IMR-90 (cell line): ENCODE measurements around the gene MAN1C1. TPM values are rescaled to one million over a fixed set of nuclear protein-coding genes. Genes with fewer than 3 reads are reported as not detected.

ENCODE experiments used
- ATAC-seq: fragments of 200-7000 bp; cut with Tn5 transposase; 2 replicates; pipeline ENCODE4 v1.9.1; 2020; ENCODE audit warnings: low read depth, mild to moderate bottlenecking, moderate library complexity
- BruUV-seq: library from RNA; stranded (reverse); fragments of 400-500 nt; replicated peaks from 2 replicates; lab custom pipeline; 2021; lab: Mats Ljungman, UMichigan
- CTCF ChIA-PET: fragments of 300-600 bp; formaldehyde crosslinking; extraction: SDS; loops from one replicate; lab custom pipeline; 2021; ENCODE audit warnings: antibody characterized with exemption; lab: Yijun Ruan, JAX
- POLR2A ChIA-PET: fragments of 300-600 bp; sonication (Branson Sonifier 250); formaldehyde crosslinking; loops from one replicate; lab custom pipeline; 2022; ENCODE audit warnings: antibody characterized with exemption; ENCODE audit not compliant: unreplicated experiment; lab: Charles Lee
- DNase-seq: peaks from one replicate; pipeline ENCODE4 v3.0.0; 2013
- H2AFZ ChIP-seq: replicated peaks from 2 replicates; pipeline ENCODE3; 2013; ENCODE audit warnings: low read length, mild to moderate bottlenecking; ENCODE audit not compliant: poor library complexity
- H2AK5ac ChIP-seq: 2 replicates; pipeline ENCODE4 v1.6.1; 2013; ENCODE audit warnings: low read depth, low read length, inconsistent platforms
- H2AK9ac ChIP-seq: replicated peaks from 2 replicates; pipeline ENCODE3; 2013; ENCODE audit warnings: mild to moderate bottlenecking, low read depth, low read length, moderate library complexity; ENCODE audit not compliant: poor library complexity
- H2BK120ac ChIP-seq: 2 replicates; pipeline ENCODE4 v1.6.1; 2013; ENCODE audit warnings: low read depth, low read length, inconsistent platforms
- H2BK15ac ChIP-seq: 3 replicates; pipeline ENCODE4 v1.6.1; 2013; ENCODE audit warnings: low read depth, low read length, inconsistent platforms
- H2BK20ac ChIP-seq: 2 replicates; pipeline ENCODE4 v1.6.1; 2013; ENCODE audit warnings: low read depth, mild to moderate bottlenecking, inconsistent platforms, low read length, moderate library complexity
- H2BK5ac ChIP-seq: 2 replicates; pipeline ENCODE4 v1.6.1; 2013; ENCODE audit warnings: mild to moderate bottlenecking, low read depth, low read length, inconsistent platforms; ENCODE audit not compliant: poor library complexity, severe bottlenecking
- H3K14ac ChIP-seq: replicated peaks from 2 replicates; pipeline ENCODE4 v1.6.1; 2013; ENCODE audit warnings: low read depth, low read length, inconsistent platforms
- H3K18ac ChIP-seq: 2 replicates; pipeline ENCODE4 v1.6.1; 2013; ENCODE audit warnings: low read depth, low read length, control low read depth
- H3K23ac ChIP-seq: 2 replicates; pipeline ENCODE4 v1.6.1; 2013; ENCODE audit warnings: low read depth, low read length, inconsistent platforms
- H3K27ac ChIP-seq: 2 replicates; pipeline ENCODE4 v1.5.1; 2013; ENCODE audit warnings: mild to moderate bottlenecking, control low read depth, low read length; ENCODE audit not compliant: insufficient read depth
- H3K27me3 ChIP-seq: 2 replicates; pipeline ENCODE4 v1.6.1; 2013; ENCODE audit warnings: low read length; ENCODE audit not compliant: control insufficient read depth, insufficient read depth
- H3K36me3 ChIP-seq: 2 replicates; pipeline ENCODE4 v1.6.1; 2013; ENCODE audit warnings: low read length, mixed read lengths; ENCODE audit not compliant: control insufficient read depth, insufficient read depth
- H3K4ac ChIP-seq: 2 replicates; pipeline ENCODE4 v1.6.1; 2013; ENCODE audit warnings: low read depth, low read length, inconsistent platforms
- H3K4me1 ChIP-seq: 2 replicates; pipeline ENCODE4 v1.6.1; 2013; ENCODE audit warnings: low read length, mixed read lengths; ENCODE audit not compliant: control insufficient read depth, insufficient read depth
- H3K4me2 ChIP-seq: 2 replicates; pipeline ENCODE4 v1.6.1; 2013; ENCODE audit warnings: low read depth, mild to moderate bottlenecking, control low read depth, low read length, moderate library complexity
- H3K4me3 ChIP-seq: 2 replicates; pipeline ENCODE4 v1.5.1; 2013; ENCODE audit warnings: low read depth, mild to moderate bottlenecking, control low read depth, low read length, moderate library complexity; ENCODE audit not compliant: insufficient read depth
- H3K56ac ChIP-seq: 2 replicates; pipeline ENCODE4 v1.6.1; 2013; ENCODE audit warnings: low read length, inconsistent platforms; ENCODE audit not compliant: insufficient read depth; ENCODE audit errors: extremely low read depth
- H3K79me1 ChIP-seq, 2 experiments: 2 replicates each; pipeline ENCODE4 v1.6.1; 2013; ENCODE audit warnings: low read length in 2 of 2, inconsistent platforms in 1 of 2, low read depth in 1 of 2
- H3K9ac ChIP-seq: 2 replicates; pipeline ENCODE4 v1.6.1; 2013; ENCODE audit warnings: low read depth, low read length, control low read depth
- H3K9me1 ChIP-seq: 2 replicates; pipeline ENCODE4 v1.6.1; 2013; ENCODE audit warnings: low read length, inconsistent platforms; ENCODE audit not compliant: insufficient read depth
- H3K9me3 ChIP-seq: 2 replicates; pipeline ENCODE4 v1.6.1; 2013; ENCODE audit warnings: low read length; ENCODE audit not compliant: control insufficient read depth, insufficient read depth
- H4K20me1 ChIP-seq: 2 replicates; pipeline ENCODE4 v1.6.1; 2013; ENCODE audit warnings: low read length, inconsistent platforms; ENCODE audit not compliant: insufficient read depth
- H4K5ac ChIP-seq: 2 replicates; pipeline ENCODE4 v1.6.1; 2013; ENCODE audit warnings: mild to moderate bottlenecking, low read depth, low read length, control low read depth
- H4K8ac ChIP-seq, 2 experiments: 2 replicates each; pipeline ENCODE4 v1.6.1; 2013; ENCODE audit warnings: low read depth in 2 of 2, low read length in 2 of 2, control low read depth in 1 of 2, inconsistent platforms in 1 of 2
- H4K91ac ChIP-seq: 2 replicates; pipeline ENCODE4 v1.6.1; 2013; ENCODE audit warnings: low read depth, low read length, inconsistent platforms; ENCODE audit not compliant: insufficient read depth
- CTCF ChIP-seq: conservative IDR thresholded peaks from 2 replicates; pipeline ENCODE4 v1.5.1; 2012; ENCODE audit warnings: mild to moderate bottlenecking, low read depth, low read length, improper control_type of control experiment
- ELK1 ChIP-seq: fragments of 150-350 bp; IDR thresholded peaks from 2 replicates; pipeline ENCODE4 v1.6.1; 2016; ENCODE audit warnings: low read depth, mild to moderate bottlenecking, low read length, moderate library complexity, borderline replicate concordance
- NFE2L2 ChIP-seq: fragments of 150-350 bp; IDR thresholded peaks from 2 replicates; pipeline ENCODE4 v1.6.1; 2016; ENCODE audit warnings: low read depth, mild to moderate bottlenecking, low read length
- POLR2A ChIP-seq: IDR thresholded peaks from 2 replicates; pipeline ENCODE4 v1.6.1; 2012; ENCODE audit warnings: mild to moderate bottlenecking, low read depth, low read length
- RFX5 ChIP-seq: IDR thresholded peaks from 2 replicates; pipeline ENCODE4 v1.8.0; 2012; ENCODE audit warnings: low read depth, mild to moderate bottlenecking, low read length, moderate library complexity
- USF2 ChIP-seq: fragments of 150-350 bp; IDR thresholded peaks from 2 replicates; pipeline ENCODE4 v1.6.1; 2017; ENCODE audit warnings: mild to moderate bottlenecking, antibody characterized with exemption, low read length, low read depth
- whole genome bisulfite sequencing, 2 experiments: methylation state at CpG; one replicate each; pipeline versions ENCODE4 v1.1.5 to v1.1.7; 2013; ENCODE audit warnings: missing lambda C conversion rate in 2 of 2; ENCODE audit not compliant: insufficient read length in 1 of 2; ENCODE audit errors: extremely low coverage in 2 of 2; 5-methylcytosine and 5-hydroxymethylcytosine counted together
- dilution Hi-C: fragments of 300-500 bp; cut with HindIII; formaldehyde crosslinking; loops from one replicate; pipeline ENCODE4 v1.14.3; 2018; ENCODE audit warnings: low sequenced_read_pairs; ENCODE audit not compliant: unreplicated experiment
- in situ Hi-C: fragments of 300-500 bp; cut with MboI; formaldehyde crosslinking; loops from 3 replicates; pipeline ENCODE4 v1.14.3; 2019; ENCODE audit warnings: low sequenced_read_pairs, inconsistent platforms, mixed read lengths
- intact Hi-C: fragments of 100-400 bp; cut with micrococcal nuclease; formaldehyde crosslinking; loops from 2 replicates; pipeline ENCODE4 v1.10.0; 2022
- polyA plus RNA-seq, 3 experiments: library from polyadenylated mRNA; depleted of rRNA; stranded (reverse); fragments of >200 nt; gene quantifications; 2 replicates each; pipeline ENCODE4 v1.2.3, GENCODE V29; 2012; ENCODE audit warnings: low replicate concordance in 1 of 3
- total RNA-seq: library from RNA; depleted of rRNA; stranded (reverse); fragments of >200 nt; gene quantifications from 2 replicates; pipeline ENCODE4 v1.2.3, GENCODE V29; 2012

MAN1C1 gene
- total and polyA plus RNA-seq, 2 of the 4 experiments (the other 2 are of a cell fraction): 3.2 to 11.3 TPM

- Histone ChIP-seq H3K4me1 (peaks cover 14% of the 10 kb centered on the region), H2AK5ac (peak overlapping the region; percentile 79; the same call in 1 of the 2 replicates), H3K4ac (peak overlapping the region; percentile 84), H4K8ac (peak overlapping the region; percentile 77 to 79), H2BK15ac (peak overlapping the region; percentile 62; the same call in 2 of the 3 replicates), H3K23ac (peak overlapping the region; percentile 77), H3K9me3 (no peaks in the 10 kb centered on the region), H3K9me1 (peaks cover 7% of the 10 kb centered on the region), H2BK20ac (peak overlapping the region; percentile 84), H4K5ac (peak overlapping the region; percentile 47), H3K36me3 (peaks cover 6% of the 10 kb centered on the region; the same call in 1 of the 2 replicates), H2AK9ac (no peak overlapping the region), H3K9ac (0 out of 2 replicates have a peak overlapping the region, but pooled peaks have one; percentile 48), H3K27me3 (no peaks in the 10 kb centered on the region), H2BK120ac (peak overlapping the region; percentile 83), H3K4me2 (peak overlapping the region; percentile 11; the same call in 1 of the 2 replicates), H3K56ac (peak overlapping the region; percentile 29; the same call in 1 of the 2 replicates), H3K4me3 (no peak overlapping the region), H3K14ac (peak overlapping the region; percentile 47), H3K27ac (peak overlapping the region; percentile 88), H3K79me1 (no peaks in the 10 kb centered on the region; a peak in 1 of 4 replicates), H2BK5ac (peak overlapping the region; percentile 48), H4K91ac (peak overlapping the region; percentile 76), H2AFZ (peak overlapping the region; percentile 17), H4K20me1 (no peaks in the 10 kb centered on the region; the same call in 1 of the 2 replicates), H3K18ac (peak overlapping the region; percentile 77)
- BruUV-seq: no TSS peak
- CTCF ChIA-PET: no interaction called here
- WGBS, 2 experiments: 34% methylated on average over 4 of the region's 9 CpGs; no CpG with 5 or more reads in 1 of the 2 experiments
- in situ Hi-C loops (no loop called here), intact Hi-C loops (no loop called here), dilution Hi-C loops (no loop called here)
- POLR2A ChIA-PET: interaction anchor here (0.6 to 0.7 kb wide), 2 partner anchors 183 to 1344 kb away, joined by 3 read pairs; no protein-coding TSS in a partner anchor
- DNase-seq (peak; percentile 59), ATAC-seq (peak; percentile 86)
- TF ChIP-seq POLR2A: no peak
- no peak for TF ChIP-seq USF2
- no peak for TF ChIP-seq NFE2L2
- no peak for TF ChIP-seq RFX5
- TF ChIP-seq CTCF: no peak
- no peak for TF ChIP-seq ELK1
Observed at GRCh38 chr1:25688390-25689119, 72.0 kb downstream of the MAN1C1 start.
